ENCODE measurements around the gene CDR2.
A peak's percentile ranks its signal among the peaks of the same experiment; 100 is the strongest.
"Not testable (repeated sequence)": the region's sequence is repeated elsewhere in the genome, so short reads cannot be mapped to it uniquely, and the experiment has no call there.

Gene CDR2
- 108 to 122 reads per million in 2 donors for total RNA-seq

DNA sequence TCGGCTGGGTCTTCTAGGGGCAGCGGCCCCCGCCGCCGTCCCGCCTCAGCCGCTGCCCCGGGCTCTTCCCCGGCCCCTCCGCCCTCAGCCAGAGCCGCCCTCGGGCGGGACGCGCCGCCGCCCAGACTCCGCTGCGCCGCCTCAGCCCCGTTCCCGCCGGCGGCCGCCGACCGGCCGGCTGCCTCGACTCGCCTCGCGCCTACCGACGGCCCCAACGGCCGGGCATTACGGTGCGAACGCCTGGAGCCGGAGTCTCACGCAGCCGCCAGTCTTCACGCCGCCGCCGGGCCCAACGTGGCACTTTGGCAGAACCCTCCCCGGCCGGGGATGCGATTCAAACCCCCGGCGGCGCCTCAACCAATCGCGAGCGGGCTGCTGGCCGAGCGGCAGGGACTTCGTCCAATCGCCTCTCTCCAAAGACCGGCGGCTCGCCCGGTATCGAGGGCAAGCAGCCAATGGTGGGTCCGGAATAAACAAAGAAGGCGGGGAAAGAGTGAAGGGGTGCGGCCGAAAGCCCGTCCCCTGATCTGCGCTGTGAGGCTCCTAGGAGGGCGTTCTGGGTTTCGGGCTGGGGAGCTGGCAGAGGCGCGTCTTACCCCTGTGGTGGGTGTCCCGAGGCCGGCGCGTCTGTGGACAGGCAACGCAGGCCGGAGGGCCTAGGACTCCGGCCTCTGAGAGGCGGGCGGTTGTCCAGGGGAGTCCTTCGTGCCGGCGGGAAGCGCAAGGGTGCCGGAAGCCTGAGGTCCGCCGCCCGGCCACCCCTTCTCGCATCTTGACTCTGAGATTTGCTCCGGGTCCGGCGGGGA is at the start of gene CDR2:
Gene CDR2 (minus strand): TSS at position 309 of the 806 bp plus-strand sequence. CDS start 310 bp downstream, outside the sequence.
- peak; percentile 96 to 98 (median 97) for DNase-seq

GRCh38 chr16:22423716-22424115 is 49.3 kb upstream of the CDR2 start:
- DNase-seq, result no peak

GRCh38 chr16:22421136-22421535 is 46.7 kb upstream of the CDR2 start:
- no peak for DNase-seq

- no peak for DNase-seq
Observed at GRCh38 chr16:22420606-22421135, 46.3 kb upstream of the CDR2 start.

- DNase-seq, result no peak
Observed at GRCh38 chr16:22419908-22420307, 45.5 kb upstream of the CDR2 start.

GRCh38 chr16:22418826-22419225 is 44.4 kb upstream of the CDR2 start:
- DNase-seq, result no peak

GRCh38 chr16:22417798-22418197 is 43.4 kb upstream of the CDR2 start:
- not testable (repeated sequence) for DNase-seq

DNA sequence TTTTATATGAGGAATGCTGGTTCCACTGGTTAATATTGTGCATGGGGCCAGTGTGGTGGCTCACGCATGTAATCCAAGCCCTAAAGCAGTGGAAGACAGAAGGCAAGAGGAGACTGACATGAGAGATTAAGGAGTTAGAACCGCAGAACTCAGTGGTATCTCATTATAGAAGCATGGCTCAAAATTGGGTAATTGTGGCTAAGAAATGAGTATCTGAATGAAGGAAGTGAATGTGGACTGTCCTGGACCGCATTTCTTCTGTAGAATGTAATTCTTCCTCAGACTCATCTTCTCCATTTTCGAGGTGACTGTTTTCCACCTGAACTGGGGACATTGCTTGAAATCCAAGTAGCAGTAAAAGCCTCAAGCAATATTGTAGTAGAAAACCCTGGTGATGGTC is 42.6 kb upstream of the CDR2 start:
- DNase-seq, result no peak

DNA sequence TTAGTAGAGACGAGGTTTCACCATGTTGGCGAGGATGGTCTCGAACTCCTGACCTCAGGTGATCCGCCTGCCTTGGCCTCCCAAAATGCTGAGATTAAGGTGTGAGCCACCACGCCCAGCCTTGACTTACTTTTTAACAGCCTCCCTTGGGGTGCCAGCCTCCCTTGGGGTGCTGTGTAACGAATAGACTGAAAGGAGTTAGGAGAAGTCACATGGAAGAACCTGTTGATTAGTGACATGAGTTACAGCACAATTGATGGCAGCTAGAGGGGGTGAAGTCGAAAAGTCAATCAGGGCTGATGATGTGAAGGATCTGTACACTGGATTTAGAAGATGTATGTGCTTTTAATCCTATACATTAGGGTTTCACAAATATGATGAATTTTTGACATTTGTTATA is 39.4 kb upstream of the CDR2 start:
- no peak for DNase-seq

- DNase-seq, result no peak
Observed at GRCh38 chr16:22407486-22407885, 33.1 kb upstream of the CDR2 start.

DNA sequence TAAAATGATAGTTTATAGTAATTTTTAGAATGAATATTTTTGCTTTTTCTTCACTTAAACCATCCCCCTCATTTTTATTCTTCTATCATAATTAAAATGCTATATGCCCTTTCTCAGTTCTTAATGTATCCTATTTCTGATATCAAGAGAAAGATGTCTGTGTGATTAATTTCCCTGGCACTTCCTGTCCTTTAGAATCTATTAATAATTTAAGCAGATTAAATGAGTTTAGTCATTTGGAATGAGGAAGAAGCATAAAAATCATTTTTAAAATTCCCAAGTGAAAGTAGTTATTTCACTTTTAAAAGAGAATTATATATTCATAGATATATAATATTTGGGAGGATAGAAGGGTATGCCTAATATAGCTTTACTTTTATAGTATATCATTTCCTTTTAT is 27.8 kb upstream of the CDR2 start:
- no peak for DNase-seq

- DNase-seq, result no peak
Observed at GRCh38 chr16:22400900-22401299, 26.5 kb upstream of the CDR2 start.

- DNase-seq, result no peak
Observed at GRCh38 chr16:22397931-22398330, 23.5 kb upstream of the CDR2 start.

DNA sequence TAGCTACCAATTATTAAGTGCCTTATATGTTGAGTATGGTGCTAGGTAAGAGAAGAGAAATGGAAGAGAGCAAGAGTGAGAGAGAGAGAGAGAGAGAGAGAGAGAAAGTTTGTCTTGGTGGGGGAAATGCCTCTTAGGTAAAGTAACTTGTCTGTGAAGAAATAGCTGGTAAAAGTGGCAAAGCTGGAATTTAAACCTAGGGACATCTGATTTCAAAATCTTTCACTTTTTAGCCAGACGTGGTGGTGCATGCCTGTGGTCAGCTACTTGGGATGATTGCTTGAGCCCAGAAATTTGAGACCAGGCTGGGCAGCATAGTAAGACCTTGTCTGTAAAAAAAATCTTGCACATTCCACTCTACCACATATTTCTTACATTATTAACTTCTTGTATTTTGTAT is 23.0 kb upstream of the CDR2 start:
- no peak for DNase-seq

DNA sequence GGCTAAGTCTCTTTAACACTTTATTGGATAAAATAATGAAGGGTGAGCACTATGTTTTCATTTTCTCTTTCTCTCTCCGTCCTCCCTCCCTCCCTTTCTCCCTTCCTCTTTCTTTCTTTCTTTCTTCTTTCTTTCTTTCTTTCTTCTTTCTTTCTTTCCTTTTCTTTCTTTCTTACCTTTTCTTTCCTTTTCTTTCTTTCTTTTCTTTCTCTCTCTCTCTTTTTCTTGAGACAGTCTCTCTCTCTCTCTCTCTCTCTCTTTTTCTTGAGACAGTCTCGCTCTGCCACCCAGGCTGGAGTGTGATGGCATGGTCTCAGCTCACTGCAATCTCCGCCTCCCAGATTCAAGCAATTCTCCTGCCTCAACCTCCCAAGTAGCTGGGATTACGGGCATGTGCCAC is 21.5 kb upstream of the CDR2 start:
- DNase-seq, result no peak

GRCh38 chr16:22394121-22394520 is 19.7 kb upstream of the CDR2 start:
- no peak for DNase-seq

DNA sequence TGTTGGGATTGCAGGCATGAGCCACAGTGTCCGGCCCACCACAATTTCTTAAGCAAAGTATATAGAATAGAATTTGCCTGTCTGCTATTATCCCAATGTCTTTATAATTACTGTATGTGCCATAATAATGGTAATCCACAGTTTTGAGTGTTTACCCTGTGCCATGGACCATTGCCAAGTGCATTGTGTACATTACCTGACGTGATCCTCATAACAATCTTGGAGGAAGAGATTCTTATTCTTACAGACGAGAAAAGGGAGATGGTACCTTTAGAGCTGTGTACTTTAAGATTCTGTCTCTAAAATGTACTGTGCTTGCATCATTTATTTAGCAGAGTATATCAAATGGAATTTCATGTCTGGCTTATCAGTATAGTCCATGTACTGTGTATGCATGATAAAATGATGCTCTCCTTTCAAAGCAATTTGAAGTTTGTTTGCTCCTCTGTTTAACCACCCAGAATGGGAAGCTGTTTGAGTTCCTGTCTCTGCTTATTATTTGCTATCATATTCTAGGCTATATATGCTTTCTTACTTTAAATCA is 13.8 kb upstream of the CDR2 start:
- DNase-seq, result no peak

- DNase-seq, result no peak
Observed at GRCh38 chr16:22386976-22387375, 12.6 kb upstream of the CDR2 start.

DNA sequence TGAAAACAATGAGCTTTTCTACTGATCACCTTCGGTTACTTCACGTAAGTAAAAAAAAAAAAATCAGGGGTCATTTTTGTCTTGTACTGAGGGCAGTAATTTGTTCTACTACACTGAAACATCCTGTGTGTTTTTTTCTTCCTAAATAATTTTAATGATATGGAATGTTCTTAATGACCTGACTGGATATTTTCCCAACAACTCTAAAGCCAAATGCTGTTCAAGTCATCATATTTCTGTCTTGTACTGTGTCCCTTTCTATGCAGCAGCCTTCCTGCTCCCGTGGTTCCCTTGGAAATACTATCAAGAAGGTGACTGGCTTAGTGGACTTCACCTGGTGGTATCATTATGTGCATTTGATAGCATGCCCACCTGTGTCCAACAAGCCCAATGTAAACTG is 10.8 kb upstream of the CDR2 start:
- DNase-seq, result no peak

GRCh38 chr16:22383827-22384226 is 9.4 kb upstream of the CDR2 start:
- DNase-seq, result no peak

- peak in 1 of 5 experiments; percentile 27 for DNase-seq
Observed at GRCh38 chr16:22381392-22381791, 7.0 kb upstream of the CDR2 start.

GRCh38 chr16:22380529-22380928 is 6.1 kb upstream of the CDR2 start:
- no peak for DNase-seq

GRCh38 chr16:22379656-22380055 is 5.2 kb upstream of the CDR2 start:
- DNase-seq, result no peak

DNA sequence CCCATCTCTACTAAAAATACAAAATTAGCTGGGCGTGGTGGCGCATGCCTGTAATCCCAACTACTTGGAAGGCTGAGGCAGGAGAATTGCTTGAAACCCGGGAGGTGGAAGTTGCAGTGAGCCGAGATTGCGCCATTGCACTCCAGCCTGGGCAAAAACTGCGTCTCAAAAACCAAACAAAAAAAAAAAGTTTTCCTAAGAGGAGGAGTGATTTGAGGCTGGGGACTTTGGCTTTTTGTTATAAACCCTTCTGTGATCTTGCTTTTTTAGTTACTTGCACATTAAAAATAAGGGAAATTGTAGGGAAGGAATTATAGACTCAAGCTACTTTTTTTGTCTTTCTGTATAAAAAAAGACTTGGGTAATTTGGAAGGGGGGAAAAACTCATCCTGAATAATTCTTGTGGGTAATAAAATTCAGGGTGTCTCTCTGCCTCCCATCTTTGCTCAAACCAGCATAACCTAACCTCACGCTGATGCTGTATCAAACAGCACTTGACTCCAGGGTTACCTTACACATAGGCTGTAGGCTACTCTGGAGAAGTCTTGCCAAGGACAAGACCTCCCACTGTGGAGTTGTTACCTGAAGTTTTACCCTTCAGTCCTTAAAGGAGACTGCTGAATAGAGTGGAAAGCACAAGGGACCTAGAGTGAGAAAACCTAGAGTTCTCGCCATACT is 1.7 kb upstream of the CDR2 start:
- no peak for DNase-seq
